NOMO-1 treated with dmso at 0.1 percent for 144 hours (cell line): ENCODE data around the gene AK9.

Experiments used
- DNase-seq: peaks from one replicate; lab custom pipeline; 2025; ENCODE audit not compliant: unreplicated experiment; lab: John Stamatoyannopoulos, UW

Gene AK9

DNA sequence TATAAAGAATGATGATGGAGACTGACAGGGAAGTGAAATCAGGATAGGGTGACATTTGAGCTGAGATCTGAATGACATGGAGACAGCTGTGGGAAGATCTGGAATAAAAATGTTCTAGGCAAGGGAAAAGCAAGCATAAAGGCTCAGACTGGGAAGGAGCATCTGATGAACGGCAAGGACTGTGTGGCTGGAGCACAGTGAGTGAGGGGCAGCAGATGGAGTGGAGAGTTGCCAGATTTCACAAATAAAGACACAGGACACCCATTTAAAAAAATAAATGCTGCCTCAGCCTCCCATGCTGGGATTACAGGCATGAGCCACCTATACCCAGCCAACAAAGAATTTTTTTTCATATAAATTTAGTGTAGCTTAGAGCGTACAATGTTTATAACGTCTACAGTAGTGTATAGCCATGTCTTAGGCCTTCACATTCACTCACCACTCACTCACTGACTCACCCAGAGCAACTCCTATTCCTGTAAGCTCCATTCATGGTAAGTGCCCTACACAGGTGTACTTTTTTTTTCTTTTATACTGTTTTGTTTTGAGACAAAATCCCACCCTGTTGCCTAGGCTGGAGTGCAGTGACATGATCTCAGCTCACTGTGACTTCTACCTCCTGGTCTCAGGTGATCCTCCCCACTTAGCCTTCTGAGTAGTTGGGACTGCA is 205.6 kb downstream of the AK9 start:
- no peak for DNase-seq

DNA sequence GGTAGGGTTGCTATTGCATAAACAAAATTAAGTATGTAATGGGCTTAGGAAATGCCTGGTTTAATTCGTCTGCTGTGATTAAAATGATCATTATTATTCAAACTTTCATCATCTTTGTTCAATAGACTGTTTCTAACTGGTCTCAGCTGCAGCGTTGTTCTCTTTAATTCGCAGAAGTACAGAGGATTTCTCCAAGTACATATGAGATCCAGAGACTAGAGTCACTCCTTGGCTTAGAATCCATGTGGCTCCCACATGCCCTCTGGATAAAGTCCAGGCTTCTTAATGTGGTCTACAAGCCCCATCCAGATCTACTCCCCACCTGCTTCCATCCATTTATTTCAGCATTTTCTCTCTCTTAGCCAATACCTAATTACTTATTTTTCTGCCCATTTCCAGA is 206.9 kb downstream of the AK9 start:
- no peak for DNase-seq

DNA sequence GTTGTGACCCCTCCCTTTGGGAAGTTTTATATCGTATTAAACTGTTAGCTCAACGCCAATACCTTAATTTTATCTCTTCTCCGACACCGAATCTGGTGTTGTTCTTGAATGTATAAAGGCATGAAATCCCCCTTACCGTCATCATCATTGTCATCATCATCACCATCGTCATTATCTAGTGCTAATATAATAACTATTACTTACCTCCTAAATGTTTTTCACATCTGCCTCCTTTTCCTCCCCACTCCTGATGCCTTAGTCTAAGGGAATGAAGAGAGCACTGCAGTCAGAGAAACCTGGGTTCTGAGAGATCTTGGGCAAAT is 207.3 kb downstream of the AK9 start:
- no peak for DNase-seq

DNA sequence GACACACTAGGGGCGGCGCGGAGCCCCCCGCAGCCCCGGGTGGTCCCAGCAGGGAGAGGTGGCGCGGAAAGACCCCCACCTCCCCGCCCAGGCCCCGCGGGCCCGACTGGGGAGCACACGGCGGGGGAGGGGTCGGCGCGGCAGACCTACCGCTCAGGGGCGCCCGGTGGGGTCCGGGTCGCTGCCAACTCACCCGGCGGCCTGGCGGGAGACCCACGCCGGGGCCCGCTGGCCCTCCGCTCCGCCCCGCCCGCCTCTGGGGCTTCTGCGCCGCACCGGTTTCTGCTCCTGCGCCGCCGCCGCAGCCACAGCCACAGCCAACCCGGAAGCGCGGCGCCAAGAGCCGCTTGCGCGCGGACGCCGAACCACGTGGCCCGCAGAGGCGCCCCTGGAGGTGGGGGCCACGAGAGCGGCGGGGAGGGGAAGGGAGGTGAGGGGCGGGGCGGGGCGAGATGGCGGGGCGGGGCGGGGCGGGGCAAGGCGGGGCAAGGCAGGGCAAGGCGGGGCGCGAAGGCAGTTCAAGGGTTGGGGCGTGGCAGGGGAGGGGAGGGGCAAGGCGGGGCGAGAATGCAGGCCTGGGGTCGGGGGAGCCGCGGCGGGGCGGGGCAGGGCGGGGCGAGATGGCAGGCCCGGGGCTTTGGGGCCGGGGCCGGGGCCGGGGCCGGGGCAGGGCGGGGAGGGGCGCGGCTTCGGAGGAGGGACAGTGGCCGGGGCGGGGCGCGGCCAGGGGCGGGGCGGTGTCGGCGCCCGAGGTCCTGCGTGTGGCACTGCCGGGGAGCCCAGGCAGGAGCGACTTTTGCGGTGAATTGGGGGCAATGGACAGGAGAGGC is 207.9 kb downstream of the AK9 start, which contains the start of gene ZBTB24:
ZBTB24 (minus strand) TSS at position 315 of the 830 bp plus-strand sequence. CDS start 1,193 bp downstream, outside the sequence.
- DNase-seq, result peak; percentile 81

DNA sequence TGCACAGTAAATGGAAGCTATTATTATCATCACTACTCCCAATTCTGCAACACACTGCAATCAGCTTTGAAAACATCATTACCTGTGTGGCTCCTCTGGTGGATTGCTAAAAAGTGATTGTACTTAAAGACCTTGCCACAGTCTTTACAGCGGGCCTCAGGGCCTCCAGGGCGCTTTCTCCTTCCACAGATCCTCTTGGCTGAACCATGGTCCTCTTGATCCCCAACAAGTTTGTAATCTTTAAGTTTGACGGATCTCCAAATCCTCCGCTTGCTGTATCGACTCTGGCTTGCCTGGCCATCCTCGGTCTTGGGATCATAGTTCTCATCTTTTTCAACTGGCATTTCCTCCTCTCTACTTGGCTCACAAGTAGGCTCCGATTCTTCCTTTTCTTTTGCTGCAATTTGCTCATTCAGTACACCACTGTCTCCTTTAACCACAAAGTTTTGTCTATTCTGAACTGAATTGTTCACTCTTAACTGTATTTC is 210.0 kb downstream of the AK9 start:
- DNase-seq, result no peak

DNA sequence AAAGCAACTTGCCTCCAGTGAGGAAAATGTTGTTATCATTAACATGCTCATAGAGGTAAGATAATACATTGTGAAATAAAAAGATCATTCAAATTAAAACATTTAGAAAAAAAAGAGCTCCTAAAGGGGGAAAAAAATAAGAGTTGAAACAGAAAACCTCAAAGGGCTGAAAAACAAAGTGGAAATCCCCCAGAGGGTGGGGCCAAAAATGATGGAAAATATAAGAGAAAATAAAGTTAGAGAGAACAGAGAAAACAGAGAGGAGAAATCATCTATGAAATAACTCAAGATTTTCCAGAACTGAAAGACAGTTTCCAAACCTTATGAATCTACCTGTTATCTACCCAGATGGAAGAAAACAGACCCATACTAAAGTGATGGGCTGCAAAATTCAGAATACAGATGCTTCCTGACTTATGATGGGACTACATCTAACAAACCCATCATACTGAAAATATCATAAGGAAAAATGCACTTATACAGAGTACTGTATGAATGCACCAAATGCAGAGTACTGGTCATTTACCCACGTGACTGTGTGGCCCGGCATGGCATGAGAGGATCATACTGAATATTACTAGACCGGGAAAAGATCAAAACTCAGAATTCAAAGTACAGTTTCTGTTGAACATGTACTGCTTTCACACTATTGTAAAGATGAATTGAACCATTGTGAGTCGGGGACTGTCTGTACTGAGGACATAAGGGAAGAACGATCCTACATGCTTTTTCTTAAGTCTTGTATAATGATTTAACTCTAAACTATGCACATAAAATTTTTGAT is 212.0 kb downstream of the AK9 start:
- no peak for DNase-seq

DNA sequence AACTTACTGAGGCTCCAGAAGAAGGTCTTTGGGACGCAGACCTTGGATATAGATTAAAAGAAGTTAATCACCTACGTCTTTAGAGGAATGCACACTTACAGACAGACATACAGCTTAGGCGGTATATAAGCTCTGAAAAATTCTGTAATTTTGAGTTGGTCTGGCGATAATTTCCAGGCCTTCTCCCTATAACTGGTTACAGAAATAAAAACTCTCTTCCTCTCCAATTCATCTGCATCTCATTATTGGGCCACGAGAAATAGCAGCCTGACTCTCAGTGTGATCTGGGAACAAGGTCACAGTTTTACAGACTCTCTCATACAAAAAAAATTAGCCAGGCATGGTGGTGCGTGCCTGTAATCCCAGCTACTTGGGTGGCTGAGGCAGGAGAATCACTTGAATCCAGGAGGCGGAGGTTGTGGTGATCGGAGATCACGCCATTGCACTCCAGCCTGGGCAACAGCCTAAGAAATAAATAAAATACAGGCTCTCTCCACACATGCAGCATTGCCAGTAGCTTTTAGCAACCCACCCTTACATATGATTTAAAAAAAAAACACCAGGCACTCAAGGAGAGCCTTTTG is 212.7 kb downstream of the AK9 start:
- DNase-seq, result no peak

DNA sequence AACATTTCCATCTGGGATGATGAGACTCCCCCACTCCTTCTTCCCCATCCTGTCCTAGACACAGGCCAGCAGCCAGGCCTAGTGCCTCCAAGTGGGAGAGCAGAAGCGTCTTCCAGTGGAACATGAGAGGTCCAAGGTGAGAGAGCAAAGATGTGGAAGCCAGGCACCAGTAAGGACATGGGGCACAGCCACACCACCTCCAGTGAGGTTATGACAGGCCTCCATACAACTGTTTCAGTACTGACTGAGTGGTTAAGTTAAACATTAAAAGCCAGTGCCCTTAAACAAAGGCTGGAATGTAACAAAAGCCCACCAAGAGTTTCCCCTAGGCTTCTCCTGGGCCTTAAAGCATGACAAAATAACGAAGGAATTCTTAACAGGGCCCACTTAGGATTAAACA is 213.3 kb downstream of the AK9 start:
- DNase-seq, result no peak

DNA sequence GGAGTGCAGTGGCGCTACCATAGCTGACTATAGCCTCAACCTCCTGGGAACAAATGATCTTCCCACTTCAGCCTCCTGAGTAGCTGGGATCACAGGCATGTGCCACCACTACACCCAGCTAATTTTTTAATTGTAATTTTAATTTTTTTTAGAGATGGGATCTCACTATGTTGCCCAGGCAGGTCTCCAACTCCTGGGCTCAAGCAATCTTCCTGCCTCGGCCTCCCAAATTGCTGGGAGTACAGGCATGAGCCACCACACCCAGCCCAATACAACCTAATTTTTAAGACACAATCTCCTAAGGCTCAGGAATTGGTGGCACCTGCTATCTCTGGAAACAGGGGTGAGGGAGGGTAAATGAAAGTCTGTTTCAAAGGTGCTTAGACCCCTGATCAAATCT is 213.8 kb downstream of the AK9 start:
- no peak for DNase-seq

DNA sequence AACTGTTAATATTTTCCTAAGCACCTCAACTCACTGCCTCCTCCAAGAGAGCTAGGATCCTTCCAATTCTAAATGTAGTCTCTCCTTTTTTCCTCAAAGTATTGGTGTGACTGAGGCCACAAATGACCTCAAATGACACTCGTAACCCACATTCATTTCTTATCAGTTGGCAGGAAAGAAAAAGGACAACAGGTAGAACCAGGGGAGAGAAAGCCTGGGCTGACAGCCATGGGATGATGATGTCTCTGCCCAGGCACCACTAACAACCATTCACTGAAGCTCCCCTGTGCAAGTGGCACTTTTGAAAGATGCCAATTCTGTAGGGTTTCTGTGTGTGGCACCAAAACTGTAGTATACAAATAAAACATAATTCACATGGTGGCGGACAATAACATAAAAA is 215.4 kb downstream of the AK9 start:
- no peak for DNase-seq

DNA sequence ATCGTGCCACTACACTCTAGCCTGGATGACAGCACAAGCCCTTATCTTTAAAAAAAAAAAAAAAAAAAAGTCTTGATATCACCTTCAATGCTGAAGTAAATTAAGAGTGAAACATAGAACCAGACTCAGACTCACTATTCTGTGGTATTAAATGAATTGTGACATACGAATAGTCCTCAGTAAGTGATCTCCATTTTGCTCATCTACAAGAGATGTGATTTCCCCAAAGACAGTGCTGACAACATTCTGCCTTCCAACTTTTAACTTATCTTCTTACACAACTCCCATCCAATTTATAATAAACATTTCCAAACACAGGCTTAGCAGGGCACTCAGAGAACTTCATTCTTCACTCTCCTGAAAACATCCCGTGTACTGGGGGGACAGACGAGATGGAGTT is 216.0 kb downstream of the AK9 start:
- DNase-seq, result no peak

DNA sequence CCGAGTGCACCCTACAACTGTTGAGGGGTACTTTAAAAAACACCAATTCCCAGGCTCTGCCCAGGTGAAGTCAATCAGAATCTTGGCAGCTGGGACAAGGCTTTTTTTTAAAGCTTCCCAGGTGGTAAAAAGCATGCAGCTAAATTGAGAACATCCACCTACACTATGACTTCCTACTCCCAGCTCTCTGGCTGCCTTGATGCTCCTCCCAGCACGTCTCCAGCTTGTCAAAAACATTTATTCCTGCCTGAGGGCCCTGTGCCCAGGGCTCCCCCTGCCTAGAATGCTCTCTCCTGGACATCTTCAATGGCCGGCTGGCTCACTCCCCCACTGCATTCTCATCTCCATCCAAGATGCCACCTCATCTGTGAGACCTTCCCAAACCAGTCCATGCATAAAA is 217.9 kb downstream of the AK9 start:
- no peak for DNase-seq

DNA sequence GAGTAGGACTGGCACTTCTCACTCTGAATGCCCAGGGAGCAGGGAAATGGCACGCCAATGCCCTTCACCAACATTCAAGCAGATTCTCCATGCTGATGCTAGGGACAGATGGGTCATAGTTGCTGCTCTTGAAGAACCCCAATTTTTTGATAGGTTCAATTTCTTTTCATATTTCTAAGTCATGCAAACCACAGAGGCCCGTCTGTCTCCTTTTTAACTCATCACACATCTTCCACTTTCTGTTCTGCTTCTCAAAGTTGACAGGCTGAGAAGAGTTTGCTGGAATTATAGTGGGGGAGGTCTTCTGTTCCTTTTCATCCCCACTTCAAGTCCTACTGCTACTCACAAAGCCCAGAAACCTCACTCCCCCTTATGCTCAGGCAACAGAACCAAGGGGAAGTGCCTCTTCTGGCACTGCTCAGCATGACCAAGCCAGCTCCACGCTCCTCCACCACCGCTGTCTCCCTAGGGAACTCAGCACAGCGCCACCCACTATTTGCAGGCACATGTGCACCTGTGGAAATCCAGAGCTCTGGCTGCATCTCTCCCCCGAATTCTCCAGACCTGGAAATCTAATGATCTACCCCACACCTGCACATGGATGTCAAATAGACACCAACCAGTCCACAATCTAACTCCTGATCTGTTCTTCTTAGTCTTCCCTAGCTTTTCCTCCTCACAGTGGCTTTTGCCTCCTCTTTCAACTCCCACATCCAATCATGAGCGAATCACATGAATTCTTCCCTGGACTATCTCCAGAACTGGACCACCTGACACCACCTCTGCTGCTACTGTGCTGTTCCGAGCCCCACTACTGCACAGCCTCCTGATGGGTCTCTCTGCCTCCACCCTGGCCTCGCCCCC is 218.6 kb downstream of the AK9 start:
- DNase-seq, result no peak

DNA sequence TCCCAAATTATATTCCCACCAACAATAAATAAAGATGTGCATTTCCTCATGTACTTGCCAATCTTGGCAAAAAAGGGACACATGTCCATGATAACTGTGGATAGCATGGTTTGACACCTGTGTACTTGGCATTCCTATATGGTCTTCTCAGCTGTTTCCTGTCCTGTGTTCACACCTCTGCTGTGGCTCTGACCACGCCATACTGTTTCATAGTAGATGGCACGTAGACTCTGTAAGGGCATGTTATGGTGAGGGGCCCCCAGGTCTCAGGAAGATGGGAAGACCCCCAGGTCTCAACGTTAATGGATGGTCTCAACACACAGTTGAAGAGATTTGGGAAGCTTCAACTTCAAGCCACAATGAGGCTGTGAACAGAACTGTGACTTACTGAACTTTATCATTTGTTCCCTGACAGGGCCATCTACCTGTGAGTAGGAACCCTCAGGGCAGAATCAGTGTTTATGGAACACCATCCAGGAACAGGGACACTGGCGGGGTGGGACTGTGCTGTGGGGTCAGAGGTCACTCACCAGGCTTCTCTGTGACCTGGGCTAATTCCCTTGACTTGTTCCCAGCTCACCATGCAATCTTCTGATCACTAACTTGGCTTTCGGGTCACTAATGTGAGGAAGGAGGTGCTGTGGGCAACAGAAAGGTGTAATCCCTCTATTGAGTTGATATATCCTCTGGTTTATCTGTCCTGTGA is 219.7 kb downstream of the AK9 start:
- no peak for DNase-seq

DNA sequence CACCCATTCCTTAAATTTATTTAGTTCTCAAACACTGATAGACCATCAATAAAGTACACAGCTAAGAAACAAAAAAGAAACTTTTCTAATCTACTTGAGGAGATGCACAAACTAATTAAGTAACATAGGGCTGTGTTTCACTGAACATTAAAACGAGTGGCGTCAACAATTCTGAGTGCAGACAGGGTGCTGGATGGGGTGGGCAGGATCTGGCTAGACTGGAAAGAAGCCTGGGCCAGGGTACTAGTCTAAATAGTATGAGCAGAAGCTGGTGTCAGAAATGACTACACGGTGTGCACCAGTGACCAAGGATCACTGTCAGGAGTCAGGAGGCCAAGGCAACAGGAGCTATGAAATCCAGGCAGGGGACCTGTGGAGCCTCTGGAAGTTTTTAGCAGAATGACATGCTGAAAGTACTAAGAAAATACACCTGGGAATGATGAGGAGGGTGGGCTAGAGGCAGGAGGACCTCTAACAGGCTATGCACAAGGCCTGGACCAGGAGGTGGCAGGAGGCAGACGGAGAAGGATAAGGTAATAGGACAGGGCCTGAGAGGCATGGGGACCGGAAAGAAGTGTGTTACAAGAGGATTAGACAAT is 221.3 kb downstream of the AK9 start:
- no peak for DNase-seq

DNA sequence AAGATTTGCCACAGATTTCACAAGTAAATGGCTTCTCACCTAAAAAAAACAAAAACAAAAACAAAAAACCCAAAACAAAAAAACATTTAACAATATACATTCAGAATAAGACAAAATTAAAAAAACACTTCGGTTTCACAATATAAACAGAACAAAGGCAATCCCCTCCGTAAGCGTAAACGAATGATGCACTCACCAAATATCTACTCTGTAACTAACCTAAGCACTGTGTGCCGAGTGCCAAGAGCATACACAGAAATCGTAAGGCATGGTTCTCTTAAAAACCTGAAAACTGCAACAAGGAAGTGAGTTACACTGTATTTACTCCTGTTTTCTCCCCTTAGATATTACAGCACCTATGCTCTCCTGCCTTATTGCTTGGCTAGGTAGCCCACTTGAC is 223.3 kb downstream of the AK9 start:
- DNase-seq, result no peak

DNA sequence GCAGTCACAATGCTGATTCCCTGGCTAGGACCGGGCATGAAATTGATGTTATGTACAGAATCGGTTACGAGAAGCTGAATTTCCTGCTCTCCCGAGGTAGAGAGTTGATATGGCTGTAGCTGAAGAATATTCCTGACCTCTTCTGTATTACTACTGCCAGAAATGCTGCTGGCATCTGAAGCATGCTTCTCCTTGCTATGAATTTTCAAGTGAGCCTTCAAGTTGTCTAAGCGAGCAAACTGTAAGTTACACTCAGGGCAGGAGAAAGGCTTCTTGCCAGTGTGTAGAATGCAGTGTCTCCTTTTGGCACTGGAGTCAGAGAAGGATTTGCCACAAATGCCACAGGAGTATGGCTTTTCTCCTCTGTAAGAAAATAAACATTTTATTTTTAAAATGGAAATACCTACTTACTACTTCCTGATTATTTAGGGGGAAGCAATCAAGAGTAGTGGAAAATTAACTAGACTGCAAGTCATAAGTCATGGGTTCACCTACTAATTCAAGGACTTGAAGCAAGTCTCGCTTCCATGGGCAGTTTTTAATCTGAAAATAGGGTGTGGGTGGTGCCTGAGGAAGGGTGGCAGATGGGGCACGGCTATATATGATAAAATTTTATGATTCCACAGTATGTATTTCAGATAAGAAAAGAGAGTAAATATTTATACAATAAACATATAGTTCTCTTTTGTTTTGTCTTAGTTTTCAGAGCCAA is 224.6 kb downstream of the AK9 start:
- no peak for DNase-seq

DNA sequence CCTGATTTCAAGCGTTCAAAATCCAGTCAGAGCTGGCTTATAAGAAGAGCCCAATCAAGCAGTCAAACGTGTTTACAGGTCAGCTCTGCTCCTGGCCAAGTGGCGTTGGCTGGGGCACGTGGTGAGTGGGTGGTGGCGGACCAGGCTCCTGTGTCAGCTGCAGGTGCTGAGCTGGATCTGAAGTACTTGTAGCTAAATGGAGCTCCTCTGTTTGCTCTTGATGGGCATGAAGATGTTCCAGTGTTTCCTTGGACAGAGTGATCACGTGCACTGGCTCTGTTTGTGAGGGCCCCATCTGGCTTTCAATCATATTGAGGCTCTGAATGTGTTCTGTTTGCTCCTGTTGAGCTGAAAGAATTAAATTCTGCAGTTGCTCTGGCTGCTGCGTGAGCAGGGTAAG is 225.2 kb downstream of the AK9 start:
- no peak for DNase-seq
